Left renal cortex interstitium (tissue), 4 donors: ENCODE measurements around the gene TOMM40. TPM values are rescaled to one million over a fixed set of nuclear protein-coding genes. Genes with fewer than 3 reads are reported as not detected.
"Not testable (repeated sequence)": the region's sequence is repeated elsewhere in the genome, so short reads cannot be mapped to it uniquely, and the experiment has no call there.

ENCODE experiments used
- DNase-seq, 4 donors: peaks; one replicate each; pipeline ENCODE4 v3.0.0-alpha.2; 2013; ENCODE audit warnings: low read depth in 4 of 4, low spot score in 2 of 4, missing footprints in 1 of 4
- polyA plus RNA-seq, 4 donors: library from polyadenylated mRNA; unstranded; fragments of 120-200 nt; gene quantifications; one replicate each; pipeline ENCODE4 v1.2.1, GENCODE V29; 2013; ENCODE audit not compliant: insufficient read length in 4 of 4

Gene TOMM40
- polyA plus RNA-seq, 4 donors, result 40.5 to 59.2 (median 49.0) TPM

GRCh38 chr19:44893332-44894051, 2.4 kb downstream of the TOMM40 start:
- DNase-seq, result no peak

DNA sequence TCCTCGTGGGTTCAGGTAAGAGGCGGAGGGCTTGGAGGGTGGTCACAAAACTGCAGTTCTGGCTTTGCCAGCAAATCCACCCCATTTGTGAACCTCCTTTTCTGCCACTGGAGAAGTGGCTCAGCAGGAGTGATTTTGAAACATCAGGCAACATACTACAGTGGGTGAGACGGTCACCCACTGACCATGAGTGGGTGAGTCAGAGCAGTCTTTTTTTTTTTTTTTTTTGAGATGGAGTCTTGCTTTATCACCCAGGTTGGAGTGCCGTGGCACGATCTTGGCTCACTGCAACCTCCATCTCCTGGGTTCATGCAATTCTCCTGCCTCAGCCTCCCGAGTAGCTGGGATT, 3.0 kb downstream of the TOMM40 start:
- DNase-seq, result no peak

DNA sequence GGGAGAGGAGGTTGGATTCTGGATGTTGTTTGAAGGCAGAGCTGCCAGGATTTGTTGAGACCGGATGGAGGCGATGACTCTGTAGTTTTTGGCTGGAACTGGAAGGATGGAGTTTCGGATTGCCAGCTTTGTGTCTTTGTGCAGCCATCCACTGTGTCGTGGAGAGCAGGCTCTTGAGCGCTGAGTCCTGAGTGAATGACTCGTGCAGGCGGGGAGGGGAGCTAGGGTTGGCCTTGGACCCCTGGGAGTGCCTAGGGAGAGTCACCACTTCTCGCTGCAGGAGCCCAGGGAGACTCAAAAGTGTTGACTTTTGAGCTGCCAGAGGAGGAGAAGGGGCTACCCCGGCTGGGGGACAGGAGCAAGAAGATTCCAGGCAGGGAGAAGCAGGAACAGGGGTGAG, 3.9 kb downstream of the TOMM40 start:
- DNase-seq, result no peak

DNA sequence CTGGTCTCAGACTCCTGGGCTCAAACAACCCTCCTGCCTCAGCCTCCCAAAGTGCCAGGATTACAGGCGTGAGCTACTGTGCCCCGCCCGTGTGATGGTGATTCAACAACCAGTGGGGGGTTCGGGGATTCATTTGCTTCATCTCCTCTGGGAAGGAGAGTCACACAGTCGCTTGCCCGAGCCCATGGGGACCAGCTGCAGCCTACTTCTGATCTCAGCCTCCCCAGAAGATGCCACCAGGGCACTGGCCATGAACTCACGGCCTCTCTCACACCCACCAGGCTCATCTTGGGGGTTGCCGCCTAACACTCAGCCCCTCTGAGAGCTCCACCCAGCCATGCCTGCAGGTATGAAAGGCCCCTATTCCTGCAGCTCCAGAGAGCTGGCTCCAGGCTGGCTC, 6.8 kb downstream of the TOMM40 start:
- DNase-seq, result no peak

DNA sequence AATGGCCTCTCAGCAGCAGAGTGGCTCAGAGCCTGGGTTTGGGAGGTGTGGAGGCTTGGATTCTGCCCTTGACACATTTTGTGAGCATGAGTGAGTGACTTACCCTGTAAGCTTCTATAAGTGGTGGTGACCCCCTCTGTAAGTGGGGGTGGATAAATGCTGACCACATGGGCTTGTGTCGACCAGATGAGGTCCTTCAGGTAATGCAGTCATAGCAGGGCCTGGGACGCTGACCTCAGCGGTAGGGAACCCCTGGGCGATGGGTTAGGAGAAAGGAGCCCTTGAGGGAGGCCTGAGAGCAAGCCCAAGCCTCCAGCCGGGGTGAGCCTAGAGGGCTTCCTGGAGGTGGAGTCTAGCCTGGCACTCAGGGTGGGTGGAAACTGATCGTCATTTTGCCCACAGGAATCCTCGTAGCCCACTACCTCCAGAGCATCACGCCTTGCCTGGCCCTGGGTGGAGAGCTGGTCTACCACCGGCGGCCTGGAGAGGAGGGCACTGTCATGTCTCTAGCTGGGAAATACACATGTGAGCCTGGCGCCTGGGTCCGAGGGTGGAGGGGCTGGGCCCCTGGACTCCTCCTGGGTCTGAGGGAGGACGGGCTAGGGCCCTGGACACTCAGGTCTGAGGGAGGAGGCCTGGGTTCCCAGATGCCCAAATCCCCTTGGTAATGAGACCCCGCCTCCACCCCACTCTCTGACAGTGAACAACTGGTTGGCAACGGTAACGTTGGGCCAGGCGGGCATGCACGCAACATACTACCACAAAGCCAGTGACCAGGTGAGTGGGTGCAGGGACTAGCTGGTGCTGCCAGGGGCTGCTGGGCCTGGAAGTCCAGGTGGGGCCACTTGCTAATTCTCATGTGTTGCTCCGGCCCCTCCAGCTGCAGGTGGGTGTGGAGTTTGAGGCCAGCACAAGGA, 9.5 kb downstream of the TOMM40 start:
- no peak for DNase-seq

- DNase-seq, result no peak
These were observed 12.2 kb downstream of the TOMM40 start for GRCh38 chr19:44903216-44903601.

DNA sequence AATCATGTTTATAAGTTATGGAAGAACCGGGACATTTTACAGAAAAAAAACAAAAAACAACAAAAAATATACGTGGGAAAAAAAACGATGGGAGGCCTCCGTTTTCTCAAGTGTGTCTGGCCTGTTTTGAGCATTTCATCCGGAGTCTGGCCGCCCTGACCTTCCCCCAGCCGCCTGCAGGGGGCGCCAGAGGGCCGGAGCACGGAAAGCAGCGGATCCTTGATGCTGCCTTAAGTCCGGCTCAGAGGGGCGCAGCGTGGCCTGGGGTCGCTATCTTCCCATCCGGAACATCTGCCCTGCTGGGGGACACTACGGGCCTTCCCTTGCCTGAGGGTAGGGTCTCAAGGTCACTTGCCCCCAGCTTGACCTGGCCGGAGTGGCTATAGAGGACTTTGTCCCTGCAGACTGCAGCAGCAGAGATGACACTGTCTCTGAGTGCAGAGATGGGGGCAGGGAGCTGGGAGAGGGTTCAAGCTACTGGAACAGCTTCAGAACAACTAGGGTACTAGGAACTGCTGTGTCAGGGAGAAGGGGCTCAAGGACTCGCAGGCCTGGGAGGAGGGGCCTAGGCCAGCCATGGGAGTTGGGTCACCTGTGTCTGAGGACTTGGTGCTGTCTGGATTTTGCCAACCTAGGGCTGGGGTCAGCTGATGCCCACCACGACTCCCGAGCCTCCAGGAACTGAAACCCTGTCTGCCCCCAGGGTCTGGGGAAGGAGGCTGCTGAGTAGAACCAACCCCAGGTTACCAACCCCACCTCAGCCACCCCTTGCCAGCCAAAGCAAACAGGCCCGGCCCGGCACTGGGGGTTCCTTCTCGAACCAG, 12.8 kb downstream of the TOMM40 start:
- DNase-seq, result no peak

DNA sequence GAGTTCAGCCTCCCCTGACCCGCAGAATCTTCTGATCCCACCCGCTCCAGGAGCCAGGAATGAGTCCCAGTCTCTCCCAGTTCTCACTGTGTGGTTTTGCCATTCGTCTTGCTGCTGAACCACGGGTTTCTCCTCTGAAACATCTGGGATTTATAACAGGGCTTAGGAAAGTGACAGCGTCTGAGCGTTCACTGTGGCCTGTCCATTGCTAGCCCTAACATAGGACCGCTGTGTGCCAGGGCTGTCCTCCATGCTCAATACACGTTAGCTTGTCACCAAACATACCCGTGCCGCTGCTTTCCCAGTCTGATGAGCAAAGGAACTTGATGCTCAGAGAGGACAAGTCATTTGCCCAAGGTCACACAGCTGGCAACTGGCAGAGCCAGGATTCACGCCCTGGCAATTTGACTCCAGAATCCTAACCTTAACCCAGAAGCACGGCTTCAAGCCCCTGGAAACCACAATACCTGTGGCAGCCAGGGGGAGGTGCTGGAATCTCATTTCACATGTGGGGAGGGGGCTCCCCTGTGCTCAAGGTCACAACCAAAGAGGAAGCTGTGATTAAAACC, 13.5 kb downstream of the TOMM40 start:
- DNase-seq, result no peak

- DNase-seq, result no peak
These were observed 14.5 kb downstream of the TOMM40 start, which contains the start of gene APOE for GRCh38 chr19:44905437-44906160. Gene APOE (plus strand): TSS chr19:44905796. CDS start chr19:44906625, 829 bp downstream.

DNA sequence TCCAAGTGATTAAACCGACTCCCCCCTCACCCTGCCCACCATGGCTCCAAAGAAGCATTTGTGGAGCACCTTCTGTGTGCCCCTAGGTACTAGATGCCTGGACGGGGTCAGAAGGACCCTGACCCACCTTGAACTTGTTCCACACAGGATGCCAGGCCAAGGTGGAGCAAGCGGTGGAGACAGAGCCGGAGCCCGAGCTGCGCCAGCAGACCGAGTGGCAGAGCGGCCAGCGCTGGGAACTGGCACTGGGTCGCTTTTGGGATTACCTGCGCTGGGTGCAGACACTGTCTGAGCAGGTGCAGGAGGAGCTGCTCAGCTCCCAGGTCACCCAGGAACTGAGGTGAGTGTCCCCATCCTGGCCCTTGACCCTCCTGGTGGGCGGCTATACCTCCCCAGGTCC, 16.6 kb downstream of the TOMM40 start:
- no peak for DNase-seq

GRCh38 chr19:44908074-44908835, 17.2 kb downstream of the TOMM40 start:
- DNase-seq, result no peak

GRCh38 chr19:44908836-44909261, 17.8 kb downstream of the TOMM40 start:
- no peak for DNase-seq

DNA sequence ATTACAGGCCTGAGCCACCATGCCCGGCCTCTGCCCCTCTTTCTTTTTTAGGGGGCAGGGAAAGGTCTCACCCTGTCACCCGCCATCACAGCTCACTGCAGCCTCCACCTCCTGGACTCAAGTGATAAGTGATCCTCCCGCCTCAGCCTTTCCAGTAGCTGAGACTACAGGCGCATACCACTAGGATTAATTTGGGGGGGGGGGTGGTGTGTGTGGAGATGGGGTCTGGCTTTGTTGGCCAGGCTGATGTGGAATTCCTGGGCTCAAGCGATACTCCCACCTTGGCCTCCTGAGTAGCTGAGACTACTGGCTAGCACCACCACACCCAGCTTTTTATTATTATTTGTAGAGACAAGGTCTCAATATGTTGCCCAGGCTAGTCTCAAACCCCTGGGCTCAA, 18.7 kb downstream of the TOMM40 start:
- no peak for DNase-seq

DNA sequence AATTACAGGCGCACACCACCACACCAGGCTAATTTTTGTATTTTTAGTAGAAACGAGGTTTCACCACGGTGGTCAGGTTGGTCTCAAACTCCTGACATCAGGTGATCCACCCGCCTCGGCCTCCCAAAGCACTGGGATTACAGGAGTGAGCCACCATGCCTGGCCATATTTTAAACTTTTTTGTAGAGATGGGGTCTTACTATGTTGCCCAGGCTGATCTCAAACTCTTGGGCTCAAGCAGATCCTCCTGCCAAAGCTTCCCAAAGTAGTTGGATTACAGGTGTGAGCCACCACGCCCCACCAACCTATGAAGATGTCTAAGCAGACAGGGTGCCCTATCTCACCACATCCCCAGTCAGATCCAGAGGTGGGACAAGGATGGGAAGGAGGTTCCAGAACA, 20.8 kb downstream of the TOMM40 start:
- DNase-seq, result not testable (repeated sequence)

GRCh38 chr19:44912854-44913253, 21.8 kb downstream of the TOMM40 start:
- DNase-seq, result no peak

- DNase-seq, result not testable (repeated sequence)
These were observed 22.7 kb downstream of the TOMM40 start for GRCh38 chr19:44913512-44914432.

DNA sequence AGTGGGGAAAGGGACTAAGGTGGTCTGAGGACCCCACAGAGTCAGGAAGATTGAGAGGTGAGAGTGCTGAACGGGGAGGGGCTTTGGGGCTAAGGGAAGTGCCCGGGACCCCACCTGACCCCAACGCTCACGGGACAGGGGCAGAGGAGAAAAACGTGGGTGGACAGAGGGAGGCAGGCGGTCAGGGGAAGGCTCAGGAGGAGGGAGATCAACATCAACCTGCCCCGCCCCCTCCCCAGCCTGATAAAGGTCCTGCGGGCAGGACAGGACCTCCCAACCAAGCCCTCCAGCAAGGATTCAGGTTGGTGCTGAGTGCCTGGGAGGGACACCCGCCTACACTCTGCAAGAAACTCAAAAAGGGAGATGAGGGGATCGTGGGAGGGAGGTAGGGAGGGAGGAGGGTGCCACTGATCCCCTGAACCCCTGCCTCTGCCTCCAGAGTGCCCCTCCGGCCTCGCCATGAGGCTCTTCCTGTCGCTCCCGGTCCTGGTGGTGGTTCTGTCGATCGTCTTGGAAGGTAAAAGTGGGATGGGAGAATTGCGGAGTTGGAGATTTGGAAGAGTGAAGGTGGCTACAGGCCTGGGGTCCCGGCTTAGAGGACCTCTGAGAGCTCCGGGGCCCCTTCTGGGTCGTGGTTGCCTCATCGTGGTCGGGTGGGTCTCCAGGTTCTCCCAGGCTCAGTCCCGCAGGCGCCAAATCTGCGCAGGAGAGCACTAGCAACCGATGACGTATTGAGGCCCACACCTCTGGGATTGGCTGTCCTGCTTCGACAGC, 23.6 kb downstream of the TOMM40 start, which contains the start of gene APOC1:
APOC1 (plus strand) TSS at position 176 of the 774 bp plus-strand sequence; CDS start at position 460, 284 bp downstream.
- DNase-seq, result peak; percentile 84 to 87 (median 86)
